Mesothelial cell of epicardium (in vitro differentiated cells): Measurements from ENCODE around the gene ZNF385D. TPM values are rescaled to one million over a fixed set of nuclear protein-coding genes. Genes with fewer than 3 reads are reported as not detected.

Experiments
- DNase-seq, 2 experiments: peaks; one replicate each; pipeline ENCODE4 v3.0.0; 2021; ENCODE audit warnings: low spot score in 2 of 2; ENCODE audit not compliant: unreplicated experiment in 2 of 2
- H3K27ac Mint-ChIP-seq: 2 replicates; pipeline ENCODE4 v1.8.0; 2021; ENCODE audit warnings: mixed read lengths
- H3K27me3 Mint-ChIP-seq: 2 replicates; pipeline ENCODE4 v1.8.0; 2021; ENCODE audit warnings: low read depth, mixed read lengths
- H3K36me3 Mint-ChIP-seq: 2 replicates; pipeline ENCODE4 v1.8.0; 2021; ENCODE audit warnings: mixed read lengths
- H3K4me1 Mint-ChIP-seq: 2 replicates; pipeline ENCODE4 v1.8.0; 2021; ENCODE audit warnings: mixed read lengths
- H3K4me3 Mint-ChIP-seq: 2 replicates; pipeline ENCODE4 v1.8.0; 2021; ENCODE audit warnings: mild to moderate bottlenecking, moderate library complexity, mixed read lengths
- H3K9me3 Mint-ChIP-seq: 2 replicates; pipeline ENCODE4 v1.8.0; 2021; ENCODE audit warnings: mixed read lengths
- CTCF ChIP-seq: fragments of 200-600 bp; sonication (generic); IDR thresholded peaks from one replicate; pipeline ENCODE4 v1.5.0; 2021; ENCODE audit warnings: antibody characterized with exemption; ENCODE audit not compliant: unreplicated experiment
- total RNA-seq: library from RNA; stranded (reverse); gene quantifications from 3 replicates; pipeline ENCODE4 v1.2.1, GENCODE V29; 2021

The ZNF385D gene
- total RNA-seq, 1 donor from 2014 or later, result 3.7 TPM

GRCh38 chr3:21672303-21672702 is 78.7 kb downstream of the ZNF385D start:
- H3K27me3 Mint-ChIP-seq, result peaks cover 2% of the 10 kb centered on the region
- no peak for TF ChIP-seq CTCF
- no peaks in the 10 kb centered on the region for H3K9me3 Mint-ChIP-seq
- DNase-seq, result no peak
- peaks cover 2% of the 10 kb centered on the region for H3K4me1 Mint-ChIP-seq
- no peak overlapping the region for H3K4me3 Mint-ChIP-seq
- no peak overlapping the region for H3K27ac Mint-ChIP-seq
- H3K36me3 Mint-ChIP-seq, result no peaks in the 10 kb centered on the region

- no peak for TF ChIP-seq CTCF
- Mint-ChIP-seq H3K27me3 (peaks cover 2% of the 10 kb centered on the region), H3K4me3 (no peak overlapping the region), H3K36me3 (no peaks in the 10 kb centered on the region), H3K27ac (no peak overlapping the region), H3K4me1 (peaks cover 11% of the 10 kb centered on the region), H3K9me3 (no peaks in the 10 kb centered on the region)
- DNase-seq, result no peak
Measured at GRCh38 chr3:21670386-21670785, 80.6 kb downstream of the ZNF385D start.

- Mint-ChIP-seq H3K27ac (no peak overlapping the region), H3K9me3 (no peaks in the 10 kb centered on the region), H3K36me3 (no peaks in the 10 kb centered on the region), H3K4me3 (no peak overlapping the region), H3K4me1 (peaks cover 15% of the 10 kb centered on the region), H3K27me3 (peaks cover 2% of the 10 kb centered on the region)
- no peak for TF ChIP-seq CTCF
- DNase-seq, result no peak
Measured at GRCh38 chr3:21668012-21668411, 83.0 kb downstream of the ZNF385D start.

GRCh38 chr3:21665444-21666100 is 85.4 kb downstream of the ZNF385D start:
- Mint-ChIP-seq H3K36me3 (no peaks in the 10 kb centered on the region), H3K27me3 (no peaks in the 10 kb centered on the region), H3K27ac (no peak overlapping the region), H3K9me3 (no peaks in the 10 kb centered on the region), H3K4me3 (no peak overlapping the region), H3K4me1 (peaks cover 15% of the 10 kb centered on the region)
- DNase-seq, result no peak
- no peak for TF ChIP-seq CTCF

- no peaks in the 10 kb centered on the region for H3K9me3 Mint-ChIP-seq
- H3K4me1 Mint-ChIP-seq, result peaks cover 15% of the 10 kb centered on the region
- no peak for TF ChIP-seq CTCF
- no peaks in the 10 kb centered on the region for H3K27me3 Mint-ChIP-seq
- no peaks in the 10 kb centered on the region for H3K36me3 Mint-ChIP-seq
- no peak for DNase-seq
- no peak overlapping the region for H3K4me3 Mint-ChIP-seq
- no peak overlapping the region for H3K27ac Mint-ChIP-seq
Measured at GRCh38 chr3:21664996-21665395, 86.0 kb downstream of the ZNF385D start.

- no peaks in the 10 kb centered on the region for H3K36me3 Mint-ChIP-seq
Measured at GRCh38 chr3:21662403-21662802, 88.6 kb downstream of the ZNF385D start.

More at GRCh38 chr3:21662403-21662802, 88.6 kb downstream of the ZNF385D start:
- H3K9me3 Mint-ChIP-seq, result no peaks in the 10 kb centered on the region
- no peak overlapping the region for H3K4me3 Mint-ChIP-seq
- H3K4me1 Mint-ChIP-seq, result peaks cover 22% of the 10 kb centered on the region
- no peak overlapping the region for H3K27ac Mint-ChIP-seq
- H3K27me3 Mint-ChIP-seq, result no peaks in the 10 kb centered on the region
- no peak for TF ChIP-seq CTCF
- DNase-seq, result no peak
